IMR-90 (cell line): ENCODE results near the gene GLCCI1. TPM values are rescaled to one million over a fixed set of nuclear protein-coding genes. Genes with fewer than 3 reads are reported as not detected.

Source experiments
- ATAC-seq: fragments of 200-7000 bp; cut with Tn5 transposase; 2 replicates; pipeline ENCODE4 v1.9.1; 2020; ENCODE audit warnings: low read depth, mild to moderate bottlenecking, moderate library complexity
- BruUV-seq: library from RNA; stranded (reverse); fragments of 400-500 nt; replicated peaks from 2 replicates; lab custom pipeline; 2021; lab: Mats Ljungman, UMichigan
- CTCF ChIA-PET: fragments of 300-600 bp; formaldehyde crosslinking; extraction: SDS; loops from one replicate; lab custom pipeline; 2021; ENCODE audit warnings: antibody characterized with exemption; lab: Yijun Ruan, JAX
- POLR2A ChIA-PET: fragments of 300-600 bp; sonication (Branson Sonifier 250); formaldehyde crosslinking; loops from one replicate; lab custom pipeline; 2022; ENCODE audit warnings: antibody characterized with exemption; ENCODE audit not compliant: unreplicated experiment; lab: Charles Lee
- DNase-seq: peaks from one replicate; pipeline ENCODE4 v3.0.0; 2013
- H2AFZ ChIP-seq: replicated peaks from 2 replicates; pipeline ENCODE3; 2013; ENCODE audit warnings: low read length, mild to moderate bottlenecking; ENCODE audit not compliant: poor library complexity
- H2AK5ac ChIP-seq: 2 replicates; pipeline ENCODE4 v1.6.1; 2013; ENCODE audit warnings: low read depth, low read length, inconsistent platforms
- H2AK9ac ChIP-seq: replicated peaks from 2 replicates; pipeline ENCODE3; 2013; ENCODE audit warnings: mild to moderate bottlenecking, low read depth, low read length, moderate library complexity; ENCODE audit not compliant: poor library complexity
- H2BK120ac ChIP-seq: 2 replicates; pipeline ENCODE4 v1.6.1; 2013; ENCODE audit warnings: low read depth, low read length, inconsistent platforms
- H2BK15ac ChIP-seq: 3 replicates; pipeline ENCODE4 v1.6.1; 2013; ENCODE audit warnings: low read depth, low read length, inconsistent platforms
- H2BK20ac ChIP-seq: 2 replicates; pipeline ENCODE4 v1.6.1; 2013; ENCODE audit warnings: low read depth, mild to moderate bottlenecking, inconsistent platforms, low read length, moderate library complexity
- H2BK5ac ChIP-seq: 2 replicates; pipeline ENCODE4 v1.6.1; 2013; ENCODE audit warnings: mild to moderate bottlenecking, low read depth, low read length, inconsistent platforms; ENCODE audit not compliant: poor library complexity, severe bottlenecking
- H3K14ac ChIP-seq: replicated peaks from 2 replicates; pipeline ENCODE4 v1.6.1; 2013; ENCODE audit warnings: low read depth, low read length, inconsistent platforms
- H3K18ac ChIP-seq: 2 replicates; pipeline ENCODE4 v1.6.1; 2013; ENCODE audit warnings: low read depth, low read length, control low read depth
- H3K23ac ChIP-seq: 2 replicates; pipeline ENCODE4 v1.6.1; 2013; ENCODE audit warnings: low read depth, low read length, inconsistent platforms
- H3K27ac ChIP-seq: 2 replicates; pipeline ENCODE4 v1.5.1; 2013; ENCODE audit warnings: mild to moderate bottlenecking, control low read depth, low read length; ENCODE audit not compliant: insufficient read depth
- H3K27me3 ChIP-seq: 2 replicates; pipeline ENCODE4 v1.6.1; 2013; ENCODE audit warnings: low read length; ENCODE audit not compliant: control insufficient read depth, insufficient read depth
- H3K36me3 ChIP-seq: 2 replicates; pipeline ENCODE4 v1.6.1; 2013; ENCODE audit warnings: low read length, mixed read lengths; ENCODE audit not compliant: control insufficient read depth, insufficient read depth
- H3K4ac ChIP-seq: 2 replicates; pipeline ENCODE4 v1.6.1; 2013; ENCODE audit warnings: low read depth, low read length, inconsistent platforms
- H3K4me1 ChIP-seq: 2 replicates; pipeline ENCODE4 v1.6.1; 2013; ENCODE audit warnings: low read length, mixed read lengths; ENCODE audit not compliant: control insufficient read depth, insufficient read depth
- H3K4me2 ChIP-seq: 2 replicates; pipeline ENCODE4 v1.6.1; 2013; ENCODE audit warnings: low read depth, mild to moderate bottlenecking, control low read depth, low read length, moderate library complexity
- H3K4me3 ChIP-seq: 2 replicates; pipeline ENCODE4 v1.5.1; 2013; ENCODE audit warnings: low read depth, mild to moderate bottlenecking, control low read depth, low read length, moderate library complexity; ENCODE audit not compliant: insufficient read depth
- H3K56ac ChIP-seq: 2 replicates; pipeline ENCODE4 v1.6.1; 2013; ENCODE audit warnings: low read length, inconsistent platforms; ENCODE audit not compliant: insufficient read depth; ENCODE audit errors: extremely low read depth
- H3K79me1 ChIP-seq, 2 experiments: 2 replicates each; pipeline ENCODE4 v1.6.1; 2013; ENCODE audit warnings: low read length in 2 of 2, inconsistent platforms in 1 of 2, low read depth in 1 of 2
- H3K9ac ChIP-seq: 2 replicates; pipeline ENCODE4 v1.6.1; 2013; ENCODE audit warnings: low read depth, low read length, control low read depth
- H3K9me1 ChIP-seq: 2 replicates; pipeline ENCODE4 v1.6.1; 2013; ENCODE audit warnings: low read length, inconsistent platforms; ENCODE audit not compliant: insufficient read depth
- H3K9me3 ChIP-seq: 2 replicates; pipeline ENCODE4 v1.6.1; 2013; ENCODE audit warnings: low read length; ENCODE audit not compliant: control insufficient read depth, insufficient read depth
- H4K20me1 ChIP-seq: 2 replicates; pipeline ENCODE4 v1.6.1; 2013; ENCODE audit warnings: low read length, inconsistent platforms; ENCODE audit not compliant: insufficient read depth
- H4K5ac ChIP-seq: 2 replicates; pipeline ENCODE4 v1.6.1; 2013; ENCODE audit warnings: mild to moderate bottlenecking, low read depth, low read length, control low read depth
- H4K8ac ChIP-seq, 2 experiments: 2 replicates each; pipeline ENCODE4 v1.6.1; 2013; ENCODE audit warnings: low read depth in 2 of 2, low read length in 2 of 2, control low read depth in 1 of 2, inconsistent platforms in 1 of 2
- H4K91ac ChIP-seq: 2 replicates; pipeline ENCODE4 v1.6.1; 2013; ENCODE audit warnings: low read depth, low read length, inconsistent platforms; ENCODE audit not compliant: insufficient read depth
- MAZ ChIP-seq: IDR thresholded peaks from 2 replicates; pipeline ENCODE4 v1.6.1; 2012; ENCODE audit warnings: low read depth, mild to moderate bottlenecking, low read length, improper control_type of control experiment, moderate library complexity, borderline replicate concordance
- NFE2L2 ChIP-seq: fragments of 150-350 bp; IDR thresholded peaks from 2 replicates; pipeline ENCODE4 v1.6.1; 2016; ENCODE audit warnings: low read depth, mild to moderate bottlenecking, low read length
- POLR2A ChIP-seq: IDR thresholded peaks from 2 replicates; pipeline ENCODE4 v1.6.1; 2012; ENCODE audit warnings: mild to moderate bottlenecking, low read depth, low read length
- WGBS, 2 experiments: methylation state at CpG; one replicate each; pipeline versions ENCODE4 v1.1.5 to v1.1.7; 2013; ENCODE audit warnings: missing lambda C conversion rate in 2 of 2; ENCODE audit not compliant: insufficient read length in 1 of 2; ENCODE audit errors: extremely low coverage in 2 of 2; 5-methylcytosine and 5-hydroxymethylcytosine counted together
- dilution Hi-C: fragments of 300-500 bp; cut with HindIII; formaldehyde crosslinking; loops from one replicate; pipeline ENCODE4 v1.14.3; 2018; ENCODE audit warnings: low sequenced_read_pairs; ENCODE audit not compliant: unreplicated experiment
- in situ Hi-C: fragments of 300-500 bp; cut with MboI; formaldehyde crosslinking; loops from 3 replicates; pipeline ENCODE4 v1.14.3; 2019; ENCODE audit warnings: low sequenced_read_pairs, inconsistent platforms, mixed read lengths
- intact Hi-C: fragments of 100-400 bp; cut with micrococcal nuclease; formaldehyde crosslinking; loops from 2 replicates; pipeline ENCODE4 v1.10.0; 2022
- polyA plus RNA-seq, 3 experiments: library from polyadenylated mRNA; depleted of rRNA; stranded (reverse); fragments of >200 nt; gene quantifications; 2 replicates each; pipeline ENCODE4 v1.2.3, GENCODE V29; 2012; ENCODE audit warnings: low replicate concordance in 1 of 3
- total RNA-seq: library from RNA; depleted of rRNA; stranded (reverse); fragments of >200 nt; gene quantifications from 2 replicates; pipeline ENCODE4 v1.2.3, GENCODE V29; 2012
- TF ChIP-seq, protein P1 (sequence below): conservative IDR thresholded peaks from 2 replicates; pipeline ENCODE4 v1.5.1; 2012; ENCODE audit warnings: mild to moderate bottlenecking, low read depth, low read length, improper control_type of control experiment

The GLCCI1 gene
- total and polyA plus RNA-seq, 2 of the 4 experiments (the other 2 are of a cell fraction) = 4.1 to 6.2 TPM

DNA sequence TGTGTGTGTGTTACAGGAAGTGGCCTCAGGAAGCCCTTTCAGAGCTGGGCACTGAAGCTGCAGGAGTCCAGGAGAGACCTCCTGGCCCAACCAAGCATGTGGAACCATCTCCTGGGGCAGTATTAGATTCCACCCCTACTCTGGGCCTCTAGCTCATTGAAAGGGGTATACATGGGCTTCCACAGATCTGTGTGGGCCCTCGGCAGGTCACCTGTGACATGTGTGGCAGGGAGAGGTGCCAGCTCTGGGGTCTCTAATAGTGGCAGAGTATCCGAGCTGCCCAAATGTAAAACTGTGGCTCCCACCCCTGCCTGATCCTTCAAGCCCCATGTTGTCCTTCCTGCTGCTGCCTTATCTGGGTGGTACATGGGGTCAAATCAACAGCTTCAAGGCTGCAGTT, 144.1 kb downstream of the GLCCI1 start:
- CTCF ChIA-PET = no interaction called here
- Histone ChIP-seq H3K27ac (no peak overlapping the region), H2AFZ (no peak overlapping the region), H3K18ac (no peak overlapping the region), H3K9me1 (no peaks in the 10 kb centered on the region), H3K14ac (no peak overlapping the region), H2AK9ac (no peak overlapping the region), H4K8ac (no peak overlapping the region), H3K4me3 (no peak overlapping the region), H3K4ac (no peak overlapping the region), H3K4me2 (no peak overlapping the region), H3K9me3 (no peaks in the 10 kb centered on the region), H3K23ac (no peak overlapping the region), H3K27me3 (no peaks in the 10 kb centered on the region), H2BK20ac (no peak overlapping the region), H2BK5ac (no peak overlapping the region), H4K91ac (no peak overlapping the region), H3K79me1 (no peaks in the 10 kb centered on the region), H2BK15ac (no peak overlapping the region), H3K36me3 (no peaks in the 10 kb centered on the region), H4K5ac (no peak overlapping the region), H3K56ac (no peak overlapping the region), H3K4me1 (no peaks in the 10 kb centered on the region; the same call in 1 of the 2 replicates), H3K9ac (no peak overlapping the region), H2AK5ac (no peak overlapping the region), H2BK120ac (no peak overlapping the region), H4K20me1 (no peaks in the 10 kb centered on the region)
- no TSS peak for BruUV-seq
- 60% methylated on average over 1 of the region's 2 CpGs; no CpG with 5 or more reads in 1 of the 2 experiments for WGBS, 2 experiments
- in situ Hi-C loops (no loop called here), dilution Hi-C loops (no loop called here), intact Hi-C loops (no loop called here)
- DNase-seq = no peak
- POLR2A ChIA-PET = no interaction called here
- ATAC-seq = no peak
- TF ChIP-seq NFE2L2 (no peak), POLR2A (no peak), MAZ (no peak)
- TF ChIP-seq, protein P1, sequence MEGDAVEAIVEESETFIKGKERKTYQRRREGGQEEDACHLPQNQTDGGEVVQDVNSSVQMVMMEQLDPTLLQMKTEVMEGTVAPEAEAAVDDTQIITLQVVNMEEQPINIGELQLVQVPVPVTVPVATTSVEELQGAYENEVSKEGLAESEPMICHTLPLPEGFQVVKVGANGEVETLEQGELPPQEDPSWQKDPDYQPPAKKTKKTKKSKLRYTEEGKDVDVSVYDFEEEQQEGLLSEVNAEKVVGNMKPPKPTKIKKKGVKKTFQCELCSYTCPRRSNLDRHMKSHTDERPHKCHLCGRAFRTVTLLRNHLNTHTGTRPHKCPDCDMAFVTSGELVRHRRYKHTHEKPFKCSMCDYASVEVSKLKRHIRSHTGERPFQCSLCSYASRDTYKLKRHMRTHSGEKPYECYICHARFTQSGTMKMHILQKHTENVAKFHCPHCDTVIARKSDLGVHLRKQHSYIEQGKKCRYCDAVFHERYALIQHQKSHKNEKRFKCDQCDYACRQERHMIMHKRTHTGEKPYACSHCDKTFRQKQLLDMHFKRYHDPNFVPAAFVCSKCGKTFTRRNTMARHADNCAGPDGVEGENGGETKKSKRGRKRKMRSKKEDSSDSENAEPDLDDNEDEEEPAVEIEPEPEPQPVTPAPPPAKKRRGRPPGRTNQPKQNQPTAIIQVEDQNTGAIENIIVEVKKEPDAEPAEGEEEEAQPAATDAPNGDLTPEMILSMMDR = no peak
